GM12878 (cell line): ENCODE data around the gene CDH2. TPM values are rescaled to one million over a fixed set of nuclear protein-coding genes. Genes with fewer than 3 reads are reported as not detected.

ENCODE experiments used
- ATAC-seq: fragments of 200-7000 bp; cut with Tn5 transposase; 3 replicates; pipeline ENCODE4 v1.9.1; 2020; ENCODE audit warnings: mild to moderate bottlenecking, moderate library complexity
- BruUV-seq: library from RNA; stranded (reverse); fragments of 400-500 nt; replicated peaks from 2 replicates; lab custom pipeline; 2021; lab: Mats Ljungman, UMichigan
- CTCF ChIA-PET: fragments of 300-600 bp; sonication (Branson Sonifier 250); formaldehyde crosslinking; extraction: SDS; loops from one replicate; lab custom pipeline; 2021; ENCODE audit warnings: inconsistent platforms; lab: Yijun Ruan, JAX
- POLR2A ChIA-PET: fragments of 350-600 bp; formaldehyde crosslinking; extraction: SDS; loops from one replicate; lab custom pipeline; 2021; ENCODE audit warnings: inconsistent platforms; lab: Charles Lee
- RAD21 ChIA-PET: fragments of 300-600 bp; sonication (Branson Sonifier 250); formaldehyde crosslinking; loops from one replicate; lab custom pipeline; 2023; ENCODE audit warnings: antibody characterized with exemption; ENCODE audit not compliant: unreplicated experiment; lab: Charles Lee
- SMC1A ChIA-PET: fragments of 300-600 bp; sonication (Branson Sonifier 250); formaldehyde crosslinking; loops from one replicate; lab custom pipeline; 2023; ENCODE audit not compliant: unreplicated experiment, uncharacterized antibody; lab: Charles Lee
- DNase-seq: peaks from one replicate; pipeline ENCODE4 v3.0.0-alpha.2; 2011; ENCODE audit warnings: low read depth, low spot score
- FAIRE-seq: peaks from 3 replicates; lab custom pipeline; 2011; peaks lifted over from hg19 to GRCh38; lab: Jason Lieb, UNC
- H2AFZ ChIP-seq: 2 replicates; pipeline ENCODE4 v1.6.0; 2011; ENCODE audit warnings: low read depth, low read length, control low read depth; ENCODE audit not compliant: control insufficient read depth
- H3K27ac ChIP-seq: 2 replicates; pipeline ENCODE4 v1.5.1; 2011; ENCODE audit warnings: control low read depth; ENCODE audit not compliant: control insufficient read depth, insufficient read depth
- H3K27me3 ChIP-seq, 2 experiments: replicated peaks in 1 of 2; 2 replicates each; pipeline versions ENCODE4 v1.6.0 to v1.6.1; 2011; ENCODE audit warnings: low read length in 1 of 2; ENCODE audit not compliant: control insufficient read depth in 2 of 2, insufficient read depth in 2 of 2
- H3K36me3 ChIP-seq, 2 experiments: 2 replicates each; pipeline ENCODE4 v1.5.1; 2011; ENCODE audit warnings: low read length in 1 of 2; ENCODE audit not compliant: control insufficient read depth in 2 of 2, insufficient read depth in 2 of 2
- H3K4me1 ChIP-seq: 2 replicates; pipeline ENCODE4 v1.6.1; 2011; ENCODE audit warnings: mild to moderate bottlenecking, low read length, moderate library complexity, mixed read lengths; ENCODE audit not compliant: control insufficient read depth, insufficient read depth
- H3K4me2 ChIP-seq: 2 replicates; pipeline ENCODE4 v1.6.0; 2011; ENCODE audit warnings: control low read depth; ENCODE audit not compliant: control insufficient read depth, insufficient read depth
- H3K4me3 ChIP-seq: fragments of 200-600 bp; sonication (generic); 2 replicates; pipeline ENCODE4 v1.5.1; 2016
- H3K79me2 ChIP-seq: 2 replicates; pipeline ENCODE4 v1.6.0; 2011; ENCODE audit warnings: low read length; ENCODE audit not compliant: control insufficient read depth, insufficient read depth
- H3K9ac ChIP-seq: 2 replicates; pipeline ENCODE4 v1.8.0; 2011; ENCODE audit warnings: low read length, control low read depth, mixed read lengths; ENCODE audit not compliant: control insufficient read depth, insufficient read depth
- H3K9me3 ChIP-seq: replicated peaks from 3 replicates; pipeline ENCODE4 v1.5.1; 2011; ENCODE audit warnings: mild to moderate bottlenecking, low read length; ENCODE audit not compliant: control insufficient read depth, insufficient read depth
- H4K20me1 ChIP-seq: 2 replicates; pipeline ENCODE4 v1.6.0; 2011; ENCODE audit not compliant: control insufficient read depth, insufficient read depth
- BHLHE40 ChIP-seq, 2 experiments: fragments of 450-650 bp in 1 of 2; IDR thresholded peaks; 2 replicates each; pipeline ENCODE4 v1.6.1; 2011 to 2017; ENCODE audit warnings: low read depth in 2 of 2, borderline replicate concordance in 1 of 2, improper control_type of control experiment in 1 of 2, low read length in 1 of 2, mild to moderate bottlenecking in 1 of 2
- BMI1 ChIP-seq: fragments of 450-650 bp; IDR thresholded peaks from 2 replicates; pipeline ENCODE4 v1.6.1; 2016; ENCODE audit warnings: mild to moderate bottlenecking, moderate library complexity, borderline replicate concordance
- CREM ChIP-seq: IDR thresholded peaks from 2 replicates; pipeline ENCODE4 v1.6.1; 2014; ENCODE audit warnings: antibody characterized with exemption, low read depth
- KLF5 ChIP-seq: fragments of 450-650 bp; IDR thresholded peaks from 2 replicates; pipeline ENCODE4 v1.6.1; 2014; ENCODE audit warnings: mild to moderate bottlenecking; ENCODE audit not compliant: partially characterized antibody
- MTA2 ChIP-seq: fragments of 450-650 bp; IDR thresholded peaks from 2 replicates; pipeline ENCODE4 v1.6.1; 2016; ENCODE audit warnings: low read depth, mild to moderate bottlenecking, moderate library complexity
- NFXL1 ChIP-seq: fragments of 450-650 bp; IDR thresholded peaks from 2 replicates; pipeline ENCODE4 v1.6.1; 2017; ENCODE audit warnings: antibody characterized with exemption, mild to moderate bottlenecking, borderline replicate concordance
- SP1 ChIP-seq: IDR thresholded peaks from one replicate; pipeline ENCODE4 v1.6.1; 2011; ENCODE audit warnings: low read depth, low read length
- STAT3 ChIP-seq: IDR thresholded peaks from 2 replicates; pipeline ENCODE4 v1.6.1; 2011; ENCODE audit warnings: low read depth, low read length, improper control_type of control experiment
- WGBS: methylation state at CpG from one replicate; pipeline ENCODE4 v1.1.6; 2016; ENCODE audit warnings: low lambda C conversion rate; ENCODE audit not compliant: insufficient replicate concordance, insufficient coverage; ENCODE audit errors: missing lambda C conversion rate; 5-methylcytosine and 5-hydroxymethylcytosine counted together
- in situ Hi-C: fragments of 300-500 bp; cut with MboI; formaldehyde crosslinking; loops from 9 replicates; pipeline ENCODE4 v1.14.3; 2018; ENCODE audit warnings: mixed read lengths
- intact Hi-C: fragments of 100-400 bp; cut with micrococcal nuclease; formaldehyde crosslinking; loops from one replicate; pipeline ENCODE4 v1.14.2; 2022; ENCODE audit not compliant: unreplicated experiment
- polyA plus RNA-seq, 11 experiments: library from polyadenylated mRNA; depleted of rRNA in 4 of 11; unstranded in 6 of 11; stranded (reverse) in 5 of 11; fragments of >200 nt; fragmentation: Nextera tagmentation in 4 of 11; fragmentation: Illumina TruSeq in 1 of 11; extraction: Ambion mirVana in 4 of 11; extraction: Trizol in 1 of 11; gene quantifications; 1 replicate in 1 of 11; 2 replicates in 10 of 11; pipeline versions ENCODE4 v1.2.1 to v1.2.3, GENCODE V29; 2011 to 2016; ENCODE audit warnings: inconsistent platforms in 2 of 11, missing spikeins in 2 of 11, low read depth in 1 of 11
- total RNA-seq, 4 experiments: library from RNA; depleted of rRNA in 3 of 4; stranded (reverse); fragments of >200 nt in 3 of 4; fragmentation: Illumina TruSeq in 1 of 4; extraction: Trizol in 1 of 4; gene quantifications; 2 replicates each; pipeline versions ENCODE4 v1.2.1 to v1.2.3, GENCODE V29; 2013 to 2021
- TF ChIP-seq, protein P1 (sequence below): fragments of 150-350 bp; IDR thresholded peaks from 2 replicates; pipeline ENCODE4 v1.6.1; 2016; ENCODE audit warnings: low read depth, low read length
- TF ChIP-seq, protein P2 (sequence below): fragments of 450-650 bp; IDR thresholded peaks from 2 replicates; pipeline ENCODE4 v1.6.1; 2018; ENCODE audit warnings: mild to moderate bottlenecking, low read depth, moderate library complexity; ENCODE audit not compliant: partially characterized antibody
- TF ChIP-seq, protein P3 (sequence below): fragments of 450-650 bp; conservative IDR thresholded peaks from 2 replicates; pipeline ENCODE4 v1.6.1; 2017; ENCODE audit warnings: mild to moderate bottlenecking, moderate library complexity
- TF ChIP-seq, protein P4 (sequence below), 3 experiments: IDR thresholded peaks in 2 of 3; conservative IDR thresholded peaks in 1 of 3; 2 replicates each; pipeline ENCODE4 v1.5.1; 2011; ENCODE audit warnings: low read depth in 3 of 3, low read length in 3 of 3, mild to moderate bottlenecking in 3 of 3, control low read depth in 2 of 3, moderate library complexity in 2 of 3, inconsistent platforms in 1 of 3, mixed read lengths in 1 of 3; ENCODE audit not compliant: control insufficient read depth in 2 of 3, insufficient read depth in 1 of 3; ENCODE audit errors: extremely low read depth in 1 of 3

The CDH2 gene
- total and polyA plus RNA-seq, 10 of the 15 experiments (the other 5 are each of a cell fraction or from before 2014, with no cell fraction given) = 0.01 to 0.25 (median 0.06) TPM; not detected in 4

DNA sequence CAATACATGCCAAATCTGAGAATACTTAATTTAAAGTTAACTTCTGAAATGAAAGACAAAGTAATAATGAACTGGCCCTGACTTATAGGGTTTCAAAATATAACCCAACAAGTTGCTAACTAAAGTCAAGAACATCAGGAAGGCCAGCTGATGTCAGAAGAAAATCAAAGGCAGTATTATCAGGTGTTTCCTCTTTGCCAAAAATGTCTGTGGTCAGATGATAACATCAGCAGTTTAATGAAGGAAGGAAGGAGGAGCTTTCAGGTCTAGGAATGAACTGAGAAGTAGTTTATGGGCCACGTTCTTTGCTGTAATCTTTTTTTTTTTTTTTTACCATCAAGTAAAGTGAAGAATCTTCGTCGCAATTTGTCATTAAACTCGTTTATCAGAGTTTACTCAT lies 40.9 kb downstream of the CDH2 start (continued):
- TF ChIP-seq, protein P1, sequence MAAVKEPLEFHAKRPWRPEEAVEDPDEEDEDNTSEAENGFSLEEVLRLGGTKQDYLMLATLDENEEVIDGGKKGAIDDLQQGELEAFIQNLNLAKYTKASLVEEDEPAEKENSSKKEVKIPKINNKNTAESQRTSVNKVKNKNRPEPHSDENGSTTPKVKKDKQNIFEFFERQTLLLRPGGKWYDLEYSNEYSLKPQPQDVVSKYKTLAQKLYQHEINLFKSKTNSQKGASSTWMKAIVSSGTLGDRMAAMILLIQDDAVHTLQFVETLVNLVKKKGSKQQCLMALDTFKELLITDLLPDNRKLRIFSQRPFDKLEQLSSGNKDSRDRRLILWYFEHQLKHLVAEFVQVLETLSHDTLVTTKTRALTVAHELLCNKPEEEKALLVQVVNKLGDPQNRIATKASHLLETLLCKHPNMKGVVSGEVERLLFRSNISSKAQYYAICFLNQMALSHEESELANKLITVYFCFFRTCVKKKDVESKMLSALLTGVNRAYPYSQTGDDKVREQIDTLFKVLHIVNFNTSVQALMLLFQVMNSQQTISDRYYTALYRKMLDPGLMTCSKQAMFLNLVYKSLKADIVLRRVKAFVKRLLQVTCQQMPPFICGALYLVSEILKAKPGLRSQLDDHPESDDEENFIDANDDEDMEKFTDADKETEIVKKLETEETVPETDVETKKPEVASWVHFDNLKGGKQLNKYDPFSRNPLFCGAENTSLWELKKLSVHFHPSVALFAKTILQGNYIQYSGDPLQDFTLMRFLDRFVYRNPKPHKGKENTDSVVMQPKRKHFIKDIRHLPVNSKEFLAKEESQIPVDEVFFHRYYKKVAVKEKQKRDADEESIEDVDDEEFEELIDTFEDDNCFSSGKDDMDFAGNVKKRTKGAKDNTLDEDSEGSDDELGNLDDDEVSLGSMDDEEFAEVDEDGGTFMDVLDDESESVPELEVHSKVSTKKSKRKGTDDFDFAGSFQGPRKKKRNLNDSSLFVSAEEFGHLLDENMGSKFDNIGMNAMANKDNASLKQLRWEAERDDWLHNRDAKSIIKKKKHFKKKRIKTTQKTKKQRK = no peak
- TF ChIP-seq BMI1 = no peak
- TF ChIP-seq MTA2 = no peak
- no peak for TF ChIP-seq BHLHE40 (IDR thresholded peaks at IDR 0.05; ENCODE audit: borderline replicate concordance in 1 of 2, low read depth in 2 of 2, low read length in 1 of 2)
- no peak for TF ChIP-seq SP1

DNA sequence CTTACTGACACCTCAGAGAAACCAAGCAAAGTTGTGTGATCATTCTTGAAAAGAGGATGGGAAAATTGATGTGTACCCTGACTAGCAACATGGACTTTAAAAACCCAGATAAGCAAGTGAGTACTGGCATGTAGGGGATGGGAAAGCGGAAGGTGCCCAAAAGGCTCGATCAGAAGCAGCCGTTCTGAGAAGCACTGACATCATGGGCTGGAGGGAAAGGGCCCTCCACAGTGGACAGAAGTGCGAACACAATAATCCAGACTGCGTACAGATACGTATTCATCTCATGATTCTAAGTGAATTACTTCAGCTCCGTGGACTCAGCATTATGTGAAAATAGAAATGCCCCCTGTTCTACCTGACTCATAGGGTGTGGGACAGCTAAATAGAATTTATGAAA lies 42.2 kb downstream of the CDH2 start:
- DNase-seq (no peak), FAIRE-seq (no peak), ATAC-seq (no peak)
- ChIA-PET SMC1A (interaction anchor here (0.6 kb wide), 1 partner anchor 18 kb away, joined by 3 read pairs; no protein-coding TSS in a partner anchor), POLR2A (no interaction called here), RAD21 (no interaction called here), CTCF (interaction anchor here (0.6 kb wide), 1 partner anchor 42 kb away, joined by 3 read pairs; the partner anchor contains the start of gene CDH2)
- intact Hi-C loops (no loop called here), in situ Hi-C loops (no loop called here)
- H3K4me3 ChIP-seq = no peak overlapping the region
- H3K4me2 ChIP-seq = no peak overlapping the region
- no peaks in the 10 kb centered on the region for H3K36me3 ChIP-seq
- no TSS peak for BruUV-seq
- H3K27ac ChIP-seq = no peak overlapping the region
- WGBS = 45% methylated on average over 7 of the region's 7 CpGs
- H2AFZ ChIP-seq = no peak overlapping the region
- no peaks in the 10 kb centered on the region for H3K79me2 ChIP-seq
- H3K9me3 ChIP-seq = no peaks in the 10 kb centered on the region
- no peaks in the 10 kb centered on the region for H3K4me1 ChIP-seq
- no peaks in the 10 kb centered on the region for H3K27me3 ChIP-seq
- H3K9ac ChIP-seq = no peak overlapping the region
- H4K20me1 ChIP-seq = no peaks in the 10 kb centered on the region
- TF ChIP-seq KLF5 (no peak), NFXL1 (no peak), STAT3 (no peak), CREM (no peak)
- TF ChIP-seq, protein P2, sequence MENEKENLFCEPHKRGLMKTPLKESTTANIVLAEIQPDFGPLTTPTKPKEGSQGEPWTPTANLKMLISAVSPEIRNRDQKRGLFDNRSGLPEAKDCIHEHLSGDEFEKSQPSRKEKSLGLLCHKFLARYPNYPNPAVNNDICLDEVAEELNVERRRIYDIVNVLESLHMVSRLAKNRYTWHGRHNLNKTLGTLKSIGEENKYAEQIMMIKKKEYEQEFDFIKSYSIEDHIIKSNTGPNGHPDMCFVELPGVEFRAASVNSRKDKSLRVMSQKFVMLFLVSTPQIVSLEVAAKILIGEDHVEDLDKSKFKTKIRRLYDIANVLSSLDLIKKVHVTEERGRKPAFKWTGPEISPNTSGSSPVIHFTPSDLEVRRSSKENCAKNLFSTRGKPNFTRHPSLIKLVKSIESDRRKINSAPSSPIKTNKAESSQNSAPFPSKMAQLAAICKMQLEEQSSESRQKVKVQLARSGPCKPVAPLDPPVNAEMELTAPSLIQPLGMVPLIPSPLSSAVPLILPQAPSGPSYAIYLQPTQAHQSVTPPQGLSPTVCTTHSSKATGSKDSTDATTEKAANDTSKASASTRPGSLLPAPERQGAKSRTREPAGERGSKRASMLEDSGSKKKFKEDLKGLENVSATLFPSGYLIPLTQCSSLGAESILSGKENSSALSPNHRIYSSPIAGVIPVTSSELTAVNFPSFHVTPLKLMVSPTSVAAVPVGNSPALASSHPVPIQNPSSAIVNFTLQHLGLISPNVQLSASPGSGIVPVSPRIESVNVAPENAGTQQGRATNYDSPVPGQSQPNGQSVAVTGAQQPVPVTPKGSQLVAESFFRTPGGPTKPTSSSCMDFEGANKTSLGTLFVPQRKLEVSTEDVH = no peak
- TF ChIP-seq, protein P3, sequence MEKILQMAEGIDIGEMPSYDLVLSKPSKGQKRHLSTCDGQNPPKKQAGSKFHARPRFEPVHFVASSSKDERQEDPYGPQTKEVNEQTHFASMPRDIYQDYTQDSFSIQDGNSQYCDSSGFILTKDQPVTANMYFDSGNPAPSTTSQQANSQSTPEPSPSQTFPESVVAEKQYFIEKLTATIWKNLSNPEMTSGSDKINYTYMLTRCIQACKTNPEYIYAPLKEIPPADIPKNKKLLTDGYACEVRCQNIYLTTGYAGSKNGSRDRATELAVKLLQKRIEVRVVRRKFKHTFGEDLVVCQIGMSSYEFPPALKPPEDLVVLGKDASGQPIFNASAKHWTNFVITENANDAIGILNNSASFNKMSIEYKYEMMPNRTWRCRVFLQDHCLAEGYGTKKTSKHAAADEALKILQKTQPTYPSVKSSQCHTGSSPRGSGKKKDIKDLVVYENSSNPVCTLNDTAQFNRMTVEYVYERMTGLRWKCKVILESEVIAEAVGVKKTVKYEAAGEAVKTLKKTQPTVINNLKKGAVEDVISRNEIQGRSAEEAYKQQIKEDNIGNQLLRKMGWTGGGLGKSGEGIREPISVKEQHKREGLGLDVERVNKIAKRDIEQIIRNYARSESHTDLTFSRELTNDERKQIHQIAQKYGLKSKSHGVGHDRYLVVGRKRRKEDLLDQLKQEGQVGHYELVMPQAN = no peak
- TF ChIP-seq, protein P4, sequence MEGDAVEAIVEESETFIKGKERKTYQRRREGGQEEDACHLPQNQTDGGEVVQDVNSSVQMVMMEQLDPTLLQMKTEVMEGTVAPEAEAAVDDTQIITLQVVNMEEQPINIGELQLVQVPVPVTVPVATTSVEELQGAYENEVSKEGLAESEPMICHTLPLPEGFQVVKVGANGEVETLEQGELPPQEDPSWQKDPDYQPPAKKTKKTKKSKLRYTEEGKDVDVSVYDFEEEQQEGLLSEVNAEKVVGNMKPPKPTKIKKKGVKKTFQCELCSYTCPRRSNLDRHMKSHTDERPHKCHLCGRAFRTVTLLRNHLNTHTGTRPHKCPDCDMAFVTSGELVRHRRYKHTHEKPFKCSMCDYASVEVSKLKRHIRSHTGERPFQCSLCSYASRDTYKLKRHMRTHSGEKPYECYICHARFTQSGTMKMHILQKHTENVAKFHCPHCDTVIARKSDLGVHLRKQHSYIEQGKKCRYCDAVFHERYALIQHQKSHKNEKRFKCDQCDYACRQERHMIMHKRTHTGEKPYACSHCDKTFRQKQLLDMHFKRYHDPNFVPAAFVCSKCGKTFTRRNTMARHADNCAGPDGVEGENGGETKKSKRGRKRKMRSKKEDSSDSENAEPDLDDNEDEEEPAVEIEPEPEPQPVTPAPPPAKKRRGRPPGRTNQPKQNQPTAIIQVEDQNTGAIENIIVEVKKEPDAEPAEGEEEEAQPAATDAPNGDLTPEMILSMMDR (IDR thresholded peaks at IDR 0.05 in 2 of 3, conservative IDR thresholded peaks at IDR 0.05 in 1 of 3; ENCODE audit: control insufficient read depth in 2 of 3, extremely low read depth in 1 of 3, insufficient read depth in 1 of 3, low read depth in 3 of 3, low read length in 3 of 3) = no peak
